K562 (cell line): ENCODE measurements around the gene BROX. TPM values are rescaled to one million over a fixed set of nuclear protein-coding genes. Genes with fewer than 3 reads are reported as not detected.

ENCODE experiments used
- CXXC5 ChIP-seq: fragments of 250-450 bp; sonication (Bioruptor Pico); IDR thresholded peaks from 2 replicates; pipeline ENCODE4 v1.8.0; 2022; ENCODE audit warnings: inconsistent platforms, mild to moderate bottlenecking, moderate library complexity
- PREB ChIP-seq: sonication (generic); formaldehyde crosslinking; IDR thresholded peaks from 2 replicates; pipeline ENCODE4 v1.8.1; 2023; ENCODE audit warnings: mild to moderate bottlenecking, missing genetic modification reagents
- polyA plus RNA-seq, 8 experiments: library from polyadenylated mRNA; depleted of rRNA in 4 of 8; stranded (reverse) in 5 of 8; unstranded in 3 of 8; fragments of >200 nt; fragmentation: Nextera tagmentation in 2 of 8; fragmentation: Illumina TruSeq in 1 of 8; extraction: Ambion mirVana in 2 of 8; extraction: Trizol in 1 of 8; gene quantifications; 2 replicates each; pipeline versions ENCODE4 v1.2.1 to v1.2.3, GENCODE V29; 2011 to 2014; ENCODE audit warnings: inconsistent platforms in 1 of 8, missing spikeins in 1 of 8
- total RNA-seq, 7 experiments: library from RNA; depleted of rRNA in 6 of 7; stranded (reverse); fragments of >200 nt in 6 of 7; fragmentation: Illumina TruSeq in 2 of 7; extraction: Trizol in 2 of 7; gene quantifications; 2 replicates each; pipeline versions ENCODE4 v1.2.1 to v1.2.3, GENCODE V29; 2011 to 2021; ENCODE audit warnings: low replicate concordance in 1 of 7
- TF ChIP-seq, protein P1 (sequence below): fragments of 250-450 bp; sonication (Bioruptor Pico); IDR thresholded peaks from 2 replicates; pipeline ENCODE4 v1.5.0; 2021; ENCODE audit warnings: mild to moderate bottlenecking, moderate library complexity
- TF ChIP-seq, protein P2 (sequence below): fragments of 250-450 bp; sonication (Bioruptor Pico); IDR thresholded peaks from 2 replicates; pipeline ENCODE4 v1.8.0; 2022; ENCODE audit warnings: inconsistent platforms
- TF ChIP-seq, protein P3 (sequence below): fragments of 250-450 bp; sonication (Bioruptor Pico); IDR thresholded peaks from 2 replicates; pipeline ENCODE4 v1.5.0; 2021; ENCODE audit warnings: mild to moderate bottlenecking, borderline replicate concordance

BROX gene
- total and polyA plus RNA-seq, 9 of the 15 experiments (the other 6 are each of a cell fraction or from before 2014, with no cell fraction given): 9.4 to 153 (median 45.1) TPM

GRCh38 chr1:222772996-222773379 is 60.6 kb downstream of the BROX start (continued):
- TF ChIP-seq, protein P1, sequence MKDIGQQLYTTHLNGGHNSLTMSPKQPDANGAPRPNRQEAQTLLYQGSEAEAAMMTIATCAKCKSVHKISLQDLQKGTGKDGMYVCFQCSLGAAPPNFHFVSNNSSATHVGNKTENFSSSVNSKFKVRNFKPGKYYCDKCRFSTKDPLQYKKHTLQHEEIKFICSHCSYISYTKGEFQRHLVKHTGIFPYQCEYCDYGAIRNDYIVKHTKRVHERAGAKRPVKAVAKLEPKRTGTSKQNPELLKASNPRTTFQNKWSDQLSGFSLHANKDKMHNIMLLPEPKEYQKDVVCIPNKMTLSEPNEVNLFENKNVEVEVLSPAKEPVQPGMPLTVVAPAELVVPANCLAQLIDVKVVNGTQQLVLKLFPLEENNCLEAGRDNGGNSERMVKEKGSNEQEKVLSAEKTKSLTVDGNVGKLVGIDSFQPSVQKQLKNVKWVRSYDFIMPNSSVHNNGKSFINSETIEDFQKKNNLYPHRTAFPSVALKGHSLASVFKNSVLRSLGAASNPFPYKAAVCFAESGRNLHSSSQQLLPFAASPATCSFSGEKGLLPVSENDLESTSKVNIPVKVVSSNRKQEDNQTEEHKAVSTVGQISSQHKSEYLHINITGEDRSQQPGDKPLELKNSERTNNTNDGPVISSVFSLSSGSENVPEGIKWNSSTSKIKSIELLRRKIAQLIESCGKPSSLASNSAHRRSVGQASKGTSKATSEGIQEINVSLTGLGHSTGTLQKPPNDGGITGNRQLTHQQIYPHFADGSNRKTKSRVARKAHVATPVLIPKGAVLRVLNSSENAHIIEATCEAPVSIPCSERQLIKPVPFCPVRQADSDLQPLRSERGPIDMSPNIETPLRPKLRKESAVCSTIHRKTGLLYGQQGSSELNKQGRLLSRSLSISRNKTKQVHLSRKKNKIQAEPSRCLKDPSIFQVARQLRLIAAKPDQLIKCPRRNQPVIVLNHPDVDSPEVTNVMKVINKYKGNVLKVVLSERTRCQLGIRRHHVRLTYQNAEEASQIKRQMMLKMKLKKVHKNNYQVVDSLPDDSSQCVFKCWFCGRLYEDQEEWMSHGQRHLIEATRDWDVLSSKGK (CRISPR knock-in tag): no peak
- TF ChIP-seq, protein P2, sequence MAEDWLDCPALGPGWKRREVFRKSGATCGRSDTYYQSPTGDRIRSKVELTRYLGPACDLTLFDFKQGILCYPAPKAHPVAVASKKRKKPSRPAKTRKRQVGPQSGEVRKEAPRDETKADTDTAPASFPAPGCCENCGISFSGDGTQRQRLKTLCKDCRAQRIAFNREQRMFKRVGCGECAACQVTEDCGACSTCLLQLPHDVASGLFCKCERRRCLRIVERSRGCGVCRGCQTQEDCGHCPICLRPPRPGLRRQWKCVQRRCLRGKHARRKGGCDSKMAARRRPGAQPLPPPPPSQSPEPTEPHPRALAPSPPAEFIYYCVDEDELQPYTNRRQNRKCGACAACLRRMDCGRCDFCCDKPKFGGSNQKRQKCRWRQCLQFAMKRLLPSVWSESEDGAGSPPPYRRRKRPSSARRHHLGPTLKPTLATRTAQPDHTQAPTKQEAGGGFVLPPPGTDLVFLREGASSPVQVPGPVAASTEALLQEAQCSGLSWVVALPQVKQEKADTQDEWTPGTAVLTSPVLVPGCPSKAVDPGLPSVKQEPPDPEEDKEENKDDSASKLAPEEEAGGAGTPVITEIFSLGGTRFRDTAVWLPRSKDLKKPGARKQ (CRISPR knock-in tag): no peak
- TF ChIP-seq, protein P3, sequence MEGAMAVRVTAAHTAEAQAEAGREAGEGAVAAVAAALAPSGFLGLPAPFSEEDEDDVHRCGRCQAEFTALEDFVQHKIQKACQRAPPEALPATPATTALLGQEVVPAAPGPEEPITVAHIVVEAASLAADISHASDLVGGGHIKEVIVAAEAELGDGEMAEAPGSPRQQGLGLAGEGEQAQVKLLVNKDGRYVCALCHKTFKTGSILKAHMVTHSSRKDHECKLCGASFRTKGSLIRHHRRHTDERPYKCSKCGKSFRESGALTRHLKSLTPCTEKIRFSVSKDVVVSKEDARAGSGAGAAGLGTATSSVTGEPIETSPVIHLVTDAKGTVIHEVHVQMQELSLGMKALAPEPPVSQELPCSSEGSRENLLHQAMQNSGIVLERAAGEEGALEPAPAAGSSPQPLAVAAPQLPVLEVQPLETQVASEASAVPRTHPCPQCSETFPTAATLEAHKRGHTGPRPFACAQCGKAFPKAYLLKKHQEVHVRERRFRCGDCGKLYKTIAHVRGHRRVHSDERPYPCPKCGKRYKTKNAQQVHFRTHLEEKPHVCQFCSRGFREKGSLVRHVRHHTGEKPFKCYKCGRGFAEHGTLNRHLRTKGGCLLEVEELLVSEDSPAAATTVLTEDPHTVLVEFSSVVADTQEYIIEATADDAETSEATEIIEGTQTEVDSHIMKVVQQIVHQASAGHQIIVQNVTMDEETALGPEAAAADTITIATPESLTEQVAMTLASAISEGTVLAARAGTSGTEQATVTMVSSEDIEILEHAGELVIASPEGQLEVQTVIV (CRISPR knock-in tag): no peak
- no peak for TF ChIP-seq CXXC5 (CRISPR knock-in tag)
- no peak for TF ChIP-seq PREB (CRISPR knock-in tag)
